ENCODE measurements around the gene OCA2. TPM values are rescaled to one million over a fixed set of nuclear protein-coding genes. Genes with fewer than 3 reads are reported as not detected.

The OCA2 gene
- total and polyA plus RNA-seq, 2 of the 4 experiments (the other 2 are of a cell fraction), result under 0.01 to 0.03 TPM

- Histone ChIP-seq H4K20me1 (ENCODE audit: insufficient read depth, low read length) (no peaks in the 10 kb centered on the region), H3K36me3 (ENCODE audit: control insufficient read depth, insufficient read depth, low read length) (no peaks in the 10 kb centered on the region), H3K79me1 (ENCODE audit: low read depth in 1 of 2, low read length in 2 of 2) (no peaks in the 10 kb centered on the region), H2BK20ac (ENCODE audit: low read depth, low read length) (no peak overlapping the region), H3K14ac (replicated peaks; ENCODE audit: low read depth, low read length) (no peak overlapping the region), H3K9me3 (ENCODE audit: control insufficient read depth, insufficient read depth, low read length) (peaks cover 32% of the 10 kb centered on the region), H2AK5ac (ENCODE audit: low read depth, low read length) (no peak overlapping the region), H4K91ac (ENCODE audit: insufficient read depth, low read depth, low read length) (no peak overlapping the region), H3K4me2 (ENCODE audit: low read depth, low read length) (no peak overlapping the region), H3K9ac (ENCODE audit: low read depth, low read length) (no peak overlapping the region), H3K4me3 (ENCODE audit: insufficient read depth, low read depth, low read length) (no peak overlapping the region), H3K4me1 (ENCODE audit: control insufficient read depth, insufficient read depth, low read length) (no peaks in the 10 kb centered on the region), H3K27ac (ENCODE audit: insufficient read depth, low read length) (no peak overlapping the region), H3K4ac (ENCODE audit: low read depth, low read length) (no peak overlapping the region), H3K9me1 (ENCODE audit: insufficient read depth, low read length) (no peaks in the 10 kb centered on the region), H2BK5ac (ENCODE audit: low read depth, low read length, poor library complexity, severe bottlenecking) (no peak overlapping the region), H3K23ac (ENCODE audit: low read depth, low read length) (no peak overlapping the region), H3K18ac (ENCODE audit: low read depth, low read length) (no peak overlapping the region), H2AFZ (replicated peaks; ENCODE audit: low read length, poor library complexity) (no peak overlapping the region), H4K8ac (ENCODE audit: low read depth in 2 of 2, low read length in 2 of 2) (no peak overlapping the region), H2AK9ac (replicated peaks; ENCODE audit: low read depth, low read length, poor library complexity) (no peak overlapping the region), H3K56ac (ENCODE audit: extremely low read depth, insufficient read depth, low read length) (no peak overlapping the region), H3K27me3 (ENCODE audit: control insufficient read depth, insufficient read depth, low read length) (no peaks in the 10 kb centered on the region), H2BK15ac (ENCODE audit: low read depth, low read length) (no peak overlapping the region), H4K5ac (ENCODE audit: low read depth, low read length) (no peak overlapping the region), H2BK120ac (ENCODE audit: low read depth, low read length) (no peak overlapping the region)
- DNase-seq (no peak), ATAC-seq (ENCODE audit: low read depth) (no peak)
- CTCF ChIA-PET, result no interaction called here
- BruUV-seq (replicated peaks), result no TSS peak
- POLR2A ChIA-PET (ENCODE audit: unreplicated experiment), result no interaction called here
- dilution Hi-C loops (cut with HindIII; ENCODE audit: low sequenced_read_pairs, unreplicated experiment) (no loop called here), in situ Hi-C loops (cut with MboI; ENCODE audit: low sequenced_read_pairs) (no loop called here), intact Hi-C loops (cut with micrococcal nuclease) (no loop called here)
- no CpG with 5 or more reads among the region's 3 CpGs for WGBS, 2 experiments (ENCODE audit: extremely low coverage in 2 of 2, insufficient read length in 1 of 2)
- no peak for TF ChIP-seq CHD1 (IDR thresholded peaks at IDR 0.05; ENCODE audit: low read depth, low read length)
- TF ChIP-seq CTCF (conservative IDR thresholded peaks at IDR 0.05; ENCODE audit: low read depth, low read length), result no peak
- no peak for TF ChIP-seq SMC3 (IDR thresholded peaks at IDR 0.05; ENCODE audit: low read depth, low read length)
- TF ChIP-seq POLR2A (IDR thresholded peaks at IDR 0.05; ENCODE audit: low read depth, low read length), result no peak
- TF ChIP-seq RFX5 (IDR thresholded peaks at IDR 0.05; ENCODE audit: low read depth, low read length), result no peak
- TF ChIP-seq RCOR1 (IDR thresholded peaks at IDR 0.05; ENCODE audit: insufficient replicate concordance, low read length), result no peak
- no peak for TF ChIP-seq BHLHE40 (IDR thresholded peaks at IDR 0.05; ENCODE audit: low read depth, low read length)
- TF ChIP-seq FOS (IDR thresholded peaks at IDR 0.05; ENCODE audit: low read depth, low read length), result no peak
- no peak for TF ChIP-seq RAD21 (IDR thresholded peaks at IDR 0.05; ENCODE audit: low read length)
- no peak for TF ChIP-seq MAFK (IDR thresholded peaks at IDR 0.05; ENCODE audit: low read depth, low read length)
- no peak for TF ChIP-seq USF2 (IDR thresholded peaks at IDR 0.05; ENCODE audit: low read depth, low read length)
- TF ChIP-seq MXI1 (IDR thresholded peaks at IDR 0.05; ENCODE audit: borderline replicate concordance, low read depth, low read length), result no peak
- no peak for TF ChIP-seq CEBPB (IDR thresholded peaks at IDR 0.05; ENCODE audit: low read depth, low read length)
- no peak for TF ChIP-seq MAZ (IDR thresholded peaks at IDR 0.05; ENCODE audit: borderline replicate concordance, low read depth, low read length)
- no peak for TF ChIP-seq ELK1 (IDR thresholded peaks at IDR 0.05; ENCODE audit: borderline replicate concordance, low read depth, low read length)
- no peak for TF ChIP-seq NFE2L2 (IDR thresholded peaks at IDR 0.05; ENCODE audit: low read depth, low read length)
Observed at GRCh38 chr15:27842526-27842925, 256.6 kb downstream of the OCA2 start.

Measured in IMR-90 (cell line).